ENCODE data around the gene MUC5AC.

DNA sequence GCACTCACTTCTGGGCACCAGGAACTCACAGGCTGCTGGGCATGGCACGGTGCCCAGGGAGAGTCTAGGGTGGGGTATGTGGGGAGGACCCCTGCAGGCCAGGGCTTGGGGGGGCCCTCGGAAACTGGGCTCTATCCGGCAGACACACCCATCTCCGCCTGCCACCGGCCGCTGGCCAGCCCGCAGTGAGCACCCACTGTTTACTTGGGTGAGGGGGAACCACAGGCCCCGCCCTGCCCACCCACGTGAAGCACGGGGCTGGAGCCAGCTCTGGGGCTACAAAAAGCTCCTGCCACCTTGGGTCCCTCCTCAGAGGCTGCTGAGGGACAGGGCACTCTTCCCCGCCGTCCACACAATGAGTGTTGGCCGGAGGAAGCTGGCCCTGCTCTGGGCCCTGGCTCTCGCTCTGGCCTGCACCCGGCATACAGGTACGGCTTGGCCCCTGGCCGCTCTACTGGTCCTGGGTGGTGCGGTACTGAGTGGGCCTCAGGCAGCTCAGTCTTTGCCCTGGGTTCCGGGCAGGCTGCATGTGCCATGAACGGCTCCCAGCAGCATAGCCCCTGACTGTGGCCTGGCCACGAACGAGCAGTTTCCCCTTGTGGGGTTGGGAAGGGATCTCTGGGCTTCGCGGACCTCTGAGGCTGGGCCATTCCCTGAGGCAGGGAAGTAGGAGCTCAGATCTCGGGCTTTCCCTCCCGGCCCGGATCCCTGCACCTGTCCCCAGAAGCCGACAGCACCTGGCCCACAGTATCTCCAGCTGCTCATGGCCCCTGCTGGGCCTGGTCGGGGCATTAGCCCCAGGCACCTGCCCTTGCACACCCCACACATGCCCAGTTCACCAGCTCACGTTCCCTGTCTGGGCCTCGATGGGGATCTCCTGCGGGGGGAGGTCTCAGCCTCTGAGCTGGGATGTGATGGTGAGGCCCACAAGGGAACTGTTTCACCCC, at the start of gene MUC5AC:
- TF ChIP-seq, protein P1, sequence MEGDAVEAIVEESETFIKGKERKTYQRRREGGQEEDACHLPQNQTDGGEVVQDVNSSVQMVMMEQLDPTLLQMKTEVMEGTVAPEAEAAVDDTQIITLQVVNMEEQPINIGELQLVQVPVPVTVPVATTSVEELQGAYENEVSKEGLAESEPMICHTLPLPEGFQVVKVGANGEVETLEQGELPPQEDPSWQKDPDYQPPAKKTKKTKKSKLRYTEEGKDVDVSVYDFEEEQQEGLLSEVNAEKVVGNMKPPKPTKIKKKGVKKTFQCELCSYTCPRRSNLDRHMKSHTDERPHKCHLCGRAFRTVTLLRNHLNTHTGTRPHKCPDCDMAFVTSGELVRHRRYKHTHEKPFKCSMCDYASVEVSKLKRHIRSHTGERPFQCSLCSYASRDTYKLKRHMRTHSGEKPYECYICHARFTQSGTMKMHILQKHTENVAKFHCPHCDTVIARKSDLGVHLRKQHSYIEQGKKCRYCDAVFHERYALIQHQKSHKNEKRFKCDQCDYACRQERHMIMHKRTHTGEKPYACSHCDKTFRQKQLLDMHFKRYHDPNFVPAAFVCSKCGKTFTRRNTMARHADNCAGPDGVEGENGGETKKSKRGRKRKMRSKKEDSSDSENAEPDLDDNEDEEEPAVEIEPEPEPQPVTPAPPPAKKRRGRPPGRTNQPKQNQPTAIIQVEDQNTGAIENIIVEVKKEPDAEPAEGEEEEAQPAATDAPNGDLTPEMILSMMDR (conservative IDR thresholded peaks at IDR 0.05; ENCODE audit: low read depth, low read length): no peak
- no peak for TF ChIP-seq EZH2 (IDR thresholded peaks at IDR 0.05; ENCODE audit: borderline replicate concordance, low read depth, low read length, poor library complexity, severe bottlenecking)
